Nephron (organoid): Measurements from ENCODE around the gene PLCL1.

Source experiments
- H3K27ac Mint-ChIP-seq, 3 experiments: 2 replicates each; pipeline ENCODE4 v1.8.0; 2020; ENCODE audit warnings: mixed read lengths in 3 of 3, mild to moderate bottlenecking in 2 of 3, moderate library complexity in 1 of 3
- H3K27me3 Mint-ChIP-seq: 2 replicates; pipeline ENCODE4 v1.8.0; 2021; ENCODE audit warnings: low read depth, mild to moderate bottlenecking, moderate library complexity, mixed read lengths
- H3K36me3 Mint-ChIP-seq: 2 replicates; pipeline ENCODE4 v1.8.0; 2020; ENCODE audit warnings: low read depth, mixed read lengths
- H3K4me1 Mint-ChIP-seq: 2 replicates; pipeline ENCODE4 v1.8.0; 2020; ENCODE audit warnings: mixed read lengths
- H3K4me3 Mint-ChIP-seq, 3 experiments: 2 replicates each; pipeline ENCODE4 v1.8.0; 2020; ENCODE audit warnings: mild to moderate bottlenecking in 3 of 3, mixed read lengths in 3 of 3, moderate library complexity in 2 of 3
- H3K9me3 Mint-ChIP-seq: 2 replicates; pipeline ENCODE4 v1.8.0; 2020; ENCODE audit warnings: mixed read lengths
- CTCF ChIP-seq, 3 experiments: fragments of 200-600 bp; sonication (generic); IDR thresholded peaks; one replicate each; pipeline ENCODE4 v1.5.0; 2021; ENCODE audit warnings: antibody characterized with exemption in 3 of 3; ENCODE audit not compliant: unreplicated experiment in 3 of 3

The PLCL1 gene

GRCh38 chr2:198164843-198165242 lies 360.4 kb downstream of the PLCL1 start:
- Mint-ChIP-seq H3K9me3 (no peaks in the 10 kb centered on the region), H3K27ac (no peak overlapping the region), H3K36me3 (no peaks in the 10 kb centered on the region), H3K27me3 (no peaks in the 10 kb centered on the region), H3K4me3 (no peak overlapping the region), H3K4me1 (no peaks in the 10 kb centered on the region)
- TF ChIP-seq CTCF (IDR thresholded peaks at IDR 0.05; ENCODE audit: unreplicated experiment in 3 of 3), result no peak

GRCh38 chr2:198165289-198165688 lies 360.9 kb downstream of the PLCL1 start:
- H3K36me3 Mint-ChIP-seq, result no peaks in the 10 kb centered on the region
- H3K27ac Mint-ChIP-seq, result no peak overlapping the region
- no peaks in the 10 kb centered on the region for H3K4me1 Mint-ChIP-seq
- TF ChIP-seq CTCF (IDR thresholded peaks at IDR 0.05; ENCODE audit: unreplicated experiment in 3 of 3), result no peak
- H3K27me3 Mint-ChIP-seq, result no peaks in the 10 kb centered on the region
- no peaks in the 10 kb centered on the region for H3K9me3 Mint-ChIP-seq
- H3K4me3 Mint-ChIP-seq, result no peak overlapping the region

GRCh38 chr2:198167346-198167745 lies 363.0 kb downstream of the PLCL1 start:
- no peak overlapping the region for H3K4me3 Mint-ChIP-seq

GRCh38 chr2:198168651-198169050 lies 364.3 kb downstream of the PLCL1 start:
- Mint-ChIP-seq H3K27me3 (no peaks in the 10 kb centered on the region), H3K9me3 (no peaks in the 10 kb centered on the region), H3K36me3 (no peaks in the 10 kb centered on the region), H3K4me3 (no peak overlapping the region), H3K27ac (no peak overlapping the region), H3K4me1 (peaks cover 5% of the 10 kb centered on the region)
- no peak for TF ChIP-seq CTCF (IDR thresholded peaks at IDR 0.05; ENCODE audit: unreplicated experiment in 3 of 3)

More at GRCh38 chr2:198167346-198167745, 363.0 kb downstream of the PLCL1 start:
- Mint-ChIP-seq H3K27ac (no peak overlapping the region), H3K4me1 (no peaks in the 10 kb centered on the region), H3K36me3 (no peaks in the 10 kb centered on the region), H3K27me3 (no peaks in the 10 kb centered on the region), H3K9me3 (no peaks in the 10 kb centered on the region)
- no peak for TF ChIP-seq CTCF (IDR thresholded peaks at IDR 0.05; ENCODE audit: unreplicated experiment in 3 of 3)

- no peak overlapping the region for H3K27ac Mint-ChIP-seq
- peaks cover 5% of the 10 kb centered on the region for H3K4me1 Mint-ChIP-seq
- no peaks in the 10 kb centered on the region for H3K27me3 Mint-ChIP-seq
- H3K9me3 Mint-ChIP-seq, result peaks cover 10% of the 10 kb centered on the region
- H3K36me3 Mint-ChIP-seq, result no peaks in the 10 kb centered on the region
- H3K4me3 Mint-ChIP-seq, result no peak overlapping the region
- no peak for TF ChIP-seq CTCF (IDR thresholded peaks at IDR 0.05; ENCODE audit: unreplicated experiment in 3 of 3)
These were observed 368.8 kb downstream of the PLCL1 start for GRCh38 chr2:198173242-198173641.

GRCh38 chr2:198173864-198174263 lies 369.5 kb downstream of the PLCL1 start:
- Mint-ChIP-seq H3K27ac (no peak overlapping the region), H3K9me3 (peaks cover 16% of the 10 kb centered on the region), H3K27me3 (no peaks in the 10 kb centered on the region), H3K4me3 (no peak overlapping the region), H3K4me1 (peaks cover 5% of the 10 kb centered on the region), H3K36me3 (no peaks in the 10 kb centered on the region)
- no peak for TF ChIP-seq CTCF (IDR thresholded peaks at IDR 0.05; ENCODE audit: unreplicated experiment in 3 of 3)
